ENCODE measurements around the gene DENND1B.

DENND1B gene

DNA sequence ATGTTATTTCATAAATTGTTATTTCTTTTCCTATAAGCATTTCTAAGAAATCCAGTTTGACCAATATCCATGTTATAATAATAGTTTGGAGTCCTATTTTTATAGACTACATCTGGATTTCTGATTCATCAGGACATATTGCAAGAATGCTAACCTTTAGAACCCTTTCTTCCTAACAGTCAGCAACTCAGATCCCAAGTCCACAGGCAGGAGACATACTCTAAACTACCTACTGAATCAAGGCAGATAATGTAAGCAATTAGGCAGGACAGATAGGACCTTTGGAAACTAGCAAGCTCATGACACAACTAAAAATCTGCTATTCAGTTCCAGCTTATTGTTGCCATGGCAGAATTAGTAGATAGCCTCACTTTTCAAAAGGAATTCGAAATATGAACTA lies 104.1 kb downstream of the DENND1B start:
- Histone ChIP-seq H3K4me1 (ENCODE audit: control insufficient read depth, insufficient read depth, low read length) (peaks cover 20% of the 10 kb centered on the region), H3K27me3 (ENCODE audit: control insufficient read depth, insufficient read depth, low read length) (no peaks in the 10 kb centered on the region), H3K4me3 (ENCODE audit: low read depth, low read length) (no peak overlapping the region), H3K36me3 (ENCODE audit: control insufficient read depth, insufficient read depth, low read length) (no peaks in the 10 kb centered on the region), H3K9me3 (ENCODE audit: control insufficient read depth, insufficient read depth, low read length) (no peaks in the 10 kb centered on the region), H3K27ac (ENCODE audit: low read depth, low read length) (no peak overlapping the region), H3K9ac (ENCODE audit: low read depth, low read length) (no peak overlapping the region)

DNA sequence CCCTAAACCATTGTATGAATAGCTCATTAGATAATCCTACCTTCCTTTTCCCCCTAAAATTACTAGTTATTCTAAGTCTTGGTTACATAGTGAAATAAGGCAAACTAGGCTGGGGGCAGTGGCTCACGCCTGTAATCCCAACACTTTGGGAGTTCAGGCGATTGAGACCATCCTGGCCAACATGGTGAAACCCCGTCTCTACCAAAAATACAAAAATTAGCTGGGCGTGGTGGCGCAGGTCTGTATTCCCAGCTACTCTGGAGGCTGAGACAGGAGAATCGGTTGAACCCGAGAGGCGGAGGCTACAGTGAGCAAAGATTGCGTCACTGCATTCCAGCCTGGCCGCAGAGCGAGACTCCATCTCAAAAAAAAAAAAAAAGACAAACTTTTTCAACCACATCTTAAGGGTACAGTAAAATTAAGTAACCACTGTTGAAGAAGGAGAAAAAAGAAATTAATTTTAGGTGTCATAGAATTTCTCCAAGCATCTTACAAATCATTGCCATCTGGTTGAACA lies 108.5 kb downstream of the DENND1B start:
- no peak overlapping the region for H3K27ac ChIP-seq (ENCODE audit: low read depth, low read length)
- no peaks in the 10 kb centered on the region for H3K36me3 ChIP-seq (ENCODE audit: control insufficient read depth, insufficient read depth, low read length)
- no peaks in the 10 kb centered on the region for H3K27me3 ChIP-seq (ENCODE audit: control insufficient read depth, insufficient read depth, low read length)
- H3K9me3 ChIP-seq (ENCODE audit: control insufficient read depth, insufficient read depth, low read length), result no peaks in the 10 kb centered on the region
- H3K4me3 ChIP-seq (ENCODE audit: low read depth, low read length), result no peak overlapping the region
- no peak overlapping the region for H3K9ac ChIP-seq (ENCODE audit: low read depth, low read length)
- H3K4me1 ChIP-seq (ENCODE audit: control insufficient read depth, insufficient read depth, low read length), result 0 out of 2 replicates have a peak, but pooled peaks cover 2% of the 10 kb centered on the region

DNA sequence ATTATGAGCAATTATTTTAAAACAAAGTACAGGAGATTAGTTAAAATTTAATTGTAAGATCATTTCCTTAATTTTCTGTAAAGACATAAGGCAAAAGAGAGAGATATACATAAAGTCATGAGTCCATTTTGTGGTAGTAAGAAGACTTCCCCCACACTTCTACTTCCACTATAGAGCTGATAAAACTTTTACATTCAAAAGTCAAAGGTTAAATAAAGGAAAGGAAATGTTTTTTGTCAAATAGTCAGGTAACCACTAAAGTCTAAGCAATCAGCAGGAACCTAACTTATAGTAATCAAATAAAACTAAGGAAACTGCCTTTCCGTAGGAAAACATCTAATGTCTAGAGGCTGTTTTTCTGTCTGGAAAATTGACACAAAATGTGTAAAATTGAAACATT lies 110.9 kb downstream of the DENND1B start:
- Histone ChIP-seq H3K9me3 (ENCODE audit: control insufficient read depth, insufficient read depth, low read length) (no peaks in the 10 kb centered on the region), H3K27ac (ENCODE audit: low read depth, low read length) (no peak overlapping the region), H3K9ac (ENCODE audit: low read depth, low read length) (no peak overlapping the region), H3K36me3 (ENCODE audit: control insufficient read depth, insufficient read depth, low read length) (no peaks in the 10 kb centered on the region), H3K4me3 (ENCODE audit: low read depth, low read length) (no peak overlapping the region), H3K4me1 (ENCODE audit: control insufficient read depth, insufficient read depth, low read length) (0 out of 2 replicates have a peak, but pooled peaks cover 2% of the 10 kb centered on the region), H3K27me3 (ENCODE audit: control insufficient read depth, insufficient read depth, low read length) (no peaks in the 10 kb centered on the region)

DNA sequence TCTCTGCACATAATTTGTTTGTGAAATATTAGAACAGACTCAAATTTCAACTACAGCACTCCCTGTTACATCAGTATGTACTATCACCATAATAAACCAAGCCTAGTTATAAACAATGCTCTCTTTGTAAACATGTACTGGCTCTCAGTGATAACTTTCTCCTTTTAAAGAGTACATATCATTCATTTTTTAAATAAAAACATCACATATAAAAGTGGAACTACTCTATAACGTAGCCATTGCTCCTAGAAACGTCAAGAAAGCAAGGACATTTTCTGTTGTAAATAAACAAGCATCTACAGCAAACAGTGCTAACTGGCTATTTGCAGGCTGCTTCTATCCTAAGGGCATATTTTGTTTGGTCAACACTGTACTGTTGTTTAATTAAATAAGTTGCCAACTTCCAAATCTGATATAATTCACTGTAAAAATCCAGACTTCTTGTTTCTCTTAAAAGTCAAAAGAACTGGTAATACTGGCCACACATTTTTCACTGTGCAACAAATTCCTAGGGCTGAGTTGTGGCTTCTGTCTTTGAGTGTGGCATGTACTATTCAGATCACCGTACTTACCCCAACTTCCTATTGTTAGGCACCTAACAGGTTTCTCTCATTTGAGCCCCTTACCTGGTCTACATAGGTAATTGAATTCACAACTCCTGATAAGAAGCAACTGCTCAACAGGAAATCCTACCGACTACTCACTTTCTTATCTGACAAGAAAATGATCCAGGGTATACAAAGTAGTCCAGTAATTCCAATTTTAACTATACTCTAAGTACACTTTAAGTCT lies 111.9 kb downstream of the DENND1B start:
- no peaks in the 10 kb centered on the region for H3K36me3 ChIP-seq (ENCODE audit: control insufficient read depth, insufficient read depth, low read length)
- H3K9ac ChIP-seq (ENCODE audit: low read depth, low read length), result no peak overlapping the region
- H3K27ac ChIP-seq (ENCODE audit: low read depth, low read length), result no peak overlapping the region
- H3K4me1 ChIP-seq (ENCODE audit: control insufficient read depth, insufficient read depth, low read length), result 0 out of 2 replicates have a peak, but pooled peaks cover 2% of the 10 kb centered on the region
- H3K27me3 ChIP-seq (ENCODE audit: control insufficient read depth, insufficient read depth, low read length), result no peaks in the 10 kb centered on the region
- no peak overlapping the region for H3K4me3 ChIP-seq (ENCODE audit: low read depth, low read length)
- H3K9me3 ChIP-seq (ENCODE audit: control insufficient read depth, insufficient read depth, low read length), result no peaks in the 10 kb centered on the region

DNA sequence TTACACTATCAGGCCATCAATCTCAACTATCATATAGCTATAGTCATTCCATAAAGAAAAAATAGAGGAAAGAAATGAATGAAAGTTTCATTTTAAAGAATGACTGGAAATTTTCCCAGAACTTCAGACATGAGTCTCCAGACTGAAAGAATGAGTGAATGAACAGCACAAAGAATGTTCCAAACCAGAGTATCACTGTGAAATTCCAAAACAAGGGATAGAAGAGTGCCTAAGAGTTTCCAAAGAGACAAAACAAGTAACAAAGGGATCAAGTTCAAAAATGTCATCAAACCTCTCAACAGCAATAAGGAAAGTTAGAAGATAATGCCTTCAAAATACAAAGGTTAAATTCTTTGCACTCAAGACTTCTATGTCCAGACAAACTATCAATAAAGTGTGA lies 114.9 kb downstream of the DENND1B start:
- no peak overlapping the region for H3K27ac ChIP-seq (ENCODE audit: low read depth, low read length)
- no peaks in the 10 kb centered on the region for H3K27me3 ChIP-seq (ENCODE audit: control insufficient read depth, insufficient read depth, low read length)
- no peak overlapping the region for H3K4me3 ChIP-seq (ENCODE audit: low read depth, low read length)
- 0 out of 2 replicates have a peak, but pooled peaks cover 2% of the 10 kb centered on the region for H3K4me1 ChIP-seq (ENCODE audit: control insufficient read depth, insufficient read depth, low read length)
- no peak overlapping the region for H3K9ac ChIP-seq (ENCODE audit: low read depth, low read length)
- H3K36me3 ChIP-seq (ENCODE audit: control insufficient read depth, insufficient read depth, low read length), result no peaks in the 10 kb centered on the region
- no peaks in the 10 kb centered on the region for H3K9me3 ChIP-seq (ENCODE audit: control insufficient read depth, insufficient read depth, low read length)

DNA sequence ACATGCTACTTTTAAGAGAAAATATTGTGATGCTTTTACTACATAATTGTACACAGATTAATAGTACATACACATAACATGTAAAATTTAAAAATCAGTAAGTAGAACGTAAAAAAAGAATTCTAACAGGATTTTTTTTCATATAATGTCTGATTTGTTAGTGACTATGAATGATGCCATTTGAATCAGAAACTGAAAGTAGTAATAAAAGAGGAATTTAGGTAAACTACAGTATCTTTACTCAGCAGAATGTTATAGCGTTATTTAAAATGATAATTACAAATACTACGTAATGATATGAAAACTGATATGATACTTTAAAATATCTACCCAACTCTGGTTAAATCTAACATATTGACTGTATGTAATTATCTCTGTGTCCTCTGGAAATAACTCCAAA lies 116.1 kb downstream of the DENND1B start:
- no peaks in the 10 kb centered on the region for H3K9me3 ChIP-seq (ENCODE audit: control insufficient read depth, insufficient read depth, low read length)
- H3K9ac ChIP-seq (ENCODE audit: low read depth, low read length), result no peak overlapping the region
- 0 out of 2 replicates have a peak, but pooled peaks cover 2% of the 10 kb centered on the region for H3K4me1 ChIP-seq (ENCODE audit: control insufficient read depth, insufficient read depth, low read length)
- no peaks in the 10 kb centered on the region for H3K36me3 ChIP-seq (ENCODE audit: control insufficient read depth, insufficient read depth, low read length)
- H3K27me3 ChIP-seq (ENCODE audit: control insufficient read depth, insufficient read depth, low read length), result no peaks in the 10 kb centered on the region
- no peak overlapping the region for H3K27ac ChIP-seq (ENCODE audit: low read depth, low read length)
- no peak overlapping the region for H3K4me3 ChIP-seq (ENCODE audit: low read depth, low read length)

DNA sequence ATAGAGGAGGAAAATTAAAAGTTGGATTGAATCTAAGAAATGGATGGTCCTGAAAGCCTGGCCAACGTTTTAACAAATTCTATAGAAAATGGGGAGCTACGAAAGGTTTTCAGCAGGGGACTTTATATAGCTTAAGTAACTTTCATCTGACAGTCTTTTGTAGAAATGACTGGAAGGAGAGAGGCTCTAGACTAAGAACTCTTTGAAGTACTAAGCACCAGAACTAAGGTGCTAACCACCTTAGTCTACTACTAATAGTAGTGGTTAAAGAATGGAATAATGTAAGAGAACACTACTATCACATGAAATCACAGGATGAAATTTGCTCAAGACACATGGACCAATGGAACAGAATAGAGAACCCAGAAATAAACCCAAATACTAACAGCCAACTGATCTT lies 126.1 kb downstream of the DENND1B start:
- no peak overlapping the region for H3K27ac ChIP-seq (ENCODE audit: low read depth, low read length)
- H3K4me3 ChIP-seq (ENCODE audit: low read depth, low read length), result no peak overlapping the region
- no peaks in the 10 kb centered on the region for H3K36me3 ChIP-seq (ENCODE audit: control insufficient read depth, insufficient read depth, low read length)
- no peak overlapping the region for H3K9ac ChIP-seq (ENCODE audit: low read depth, low read length)
- no peaks in the 10 kb centered on the region for H3K9me3 ChIP-seq (ENCODE audit: control insufficient read depth, insufficient read depth, low read length)
- H3K4me1 ChIP-seq (ENCODE audit: control insufficient read depth, insufficient read depth, low read length), result no peaks in the 10 kb centered on the region
- no peaks in the 10 kb centered on the region for H3K27me3 ChIP-seq (ENCODE audit: control insufficient read depth, insufficient read depth, low read length)

DNA sequence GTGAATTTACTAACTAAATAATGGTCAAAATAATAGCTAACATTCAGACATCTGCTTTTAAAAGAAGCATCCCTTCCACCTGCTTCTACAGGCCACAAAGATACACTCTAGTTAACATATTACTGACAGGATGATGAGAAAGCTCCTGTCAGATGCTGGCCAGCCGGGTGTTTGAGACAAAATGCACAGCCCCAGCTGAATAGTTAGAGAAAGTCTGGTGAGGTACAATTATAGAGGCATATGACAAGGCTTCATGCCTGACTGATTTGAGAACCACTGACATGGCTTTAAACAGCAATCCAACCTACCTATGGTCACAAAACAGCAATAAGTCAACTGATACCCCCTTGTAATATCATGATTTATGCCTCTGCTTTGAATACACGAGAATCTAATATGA lies 137.0 kb downstream of the DENND1B start:
- H3K9ac ChIP-seq (ENCODE audit: low read depth, low read length), result no peak overlapping the region

DNA sequence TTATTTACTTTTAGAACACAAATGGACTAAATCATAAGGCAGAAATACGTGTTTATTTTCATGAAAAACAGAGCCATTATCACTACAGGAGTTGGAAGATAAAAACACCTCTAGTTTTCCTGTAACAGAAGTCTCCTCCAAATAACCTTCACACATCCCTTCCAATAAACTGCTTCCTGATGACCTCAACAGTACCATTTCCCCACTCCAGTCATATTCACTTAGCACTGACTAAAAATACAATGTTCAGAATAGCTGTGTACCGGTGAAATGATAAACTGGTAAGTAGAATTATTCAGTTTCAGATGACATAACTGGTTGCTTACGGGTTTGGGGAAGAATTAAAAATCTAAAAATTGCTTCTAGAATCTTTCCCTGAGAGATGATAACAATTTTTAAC lies 137.9 kb downstream of the DENND1B start:
- H3K36me3 ChIP-seq (ENCODE audit: control insufficient read depth, insufficient read depth, low read length), result no peaks in the 10 kb centered on the region
- H3K9ac ChIP-seq (ENCODE audit: low read depth, low read length), result no peak overlapping the region
- no peak overlapping the region for H3K27ac ChIP-seq (ENCODE audit: low read depth, low read length)
- H3K9me3 ChIP-seq (ENCODE audit: control insufficient read depth, insufficient read depth, low read length), result no peaks in the 10 kb centered on the region
- peaks cover 6% of the 10 kb centered on the region for H3K4me1 ChIP-seq (ENCODE audit: control insufficient read depth, insufficient read depth, low read length)
- H3K27me3 ChIP-seq (ENCODE audit: control insufficient read depth, insufficient read depth, low read length), result no peaks in the 10 kb centered on the region
- H3K4me3 ChIP-seq (ENCODE audit: low read depth, low read length), result no peak overlapping the region

More for the DNA sequence above, 137.0 kb downstream of the DENND1B start:
- H3K9me3 ChIP-seq (ENCODE audit: control insufficient read depth, insufficient read depth, low read length), result no peaks in the 10 kb centered on the region
- H3K27ac ChIP-seq (ENCODE audit: low read depth, low read length), result no peak overlapping the region
- H3K27me3 ChIP-seq (ENCODE audit: control insufficient read depth, insufficient read depth, low read length), result no peaks in the 10 kb centered on the region
- peaks cover 6% of the 10 kb centered on the region for H3K4me1 ChIP-seq (ENCODE audit: control insufficient read depth, insufficient read depth, low read length)
- H3K36me3 ChIP-seq (ENCODE audit: control insufficient read depth, insufficient read depth, low read length), result no peaks in the 10 kb centered on the region
- no peak overlapping the region for H3K4me3 ChIP-seq (ENCODE audit: low read depth, low read length)

DNA sequence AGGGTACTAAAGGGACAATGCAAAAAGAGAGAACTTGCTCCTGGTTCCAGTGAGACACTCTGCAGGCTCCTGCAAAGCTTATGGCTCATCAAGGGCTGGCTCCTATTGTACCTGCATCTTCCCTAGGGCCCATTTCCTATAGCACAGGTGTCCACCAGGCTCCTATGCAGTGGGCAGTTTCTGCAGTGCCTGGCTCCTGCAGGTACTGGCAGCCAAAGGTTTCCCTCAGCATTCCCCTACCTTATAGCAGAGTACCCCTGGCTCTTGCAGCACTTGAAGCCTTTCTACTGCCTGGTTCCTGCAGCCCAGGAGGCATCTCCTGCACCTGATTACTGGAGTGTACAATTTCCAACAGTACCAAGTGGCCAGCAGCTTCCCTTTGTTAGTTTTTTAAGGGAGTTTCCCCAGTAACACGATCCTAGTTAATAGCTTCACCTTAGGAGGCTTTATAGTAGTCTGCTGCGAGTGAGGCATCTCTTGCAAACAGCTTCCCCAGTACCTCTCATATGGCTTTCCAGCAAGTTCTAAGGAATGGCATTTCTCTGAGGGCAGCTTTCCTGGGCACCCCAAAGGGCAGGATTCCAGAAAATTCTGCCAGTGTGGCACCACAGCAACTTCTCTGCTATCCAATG lies 141.7 kb downstream of the DENND1B start:
- H3K4me1 ChIP-seq (ENCODE audit: control insufficient read depth, insufficient read depth, low read length), result peaks cover 6% of the 10 kb centered on the region
- H3K27ac ChIP-seq (ENCODE audit: low read depth, low read length), result no peak overlapping the region
- H3K9me3 ChIP-seq (ENCODE audit: control insufficient read depth, insufficient read depth, low read length), result no peaks in the 10 kb centered on the region
- no peaks in the 10 kb centered on the region for H3K36me3 ChIP-seq (ENCODE audit: control insufficient read depth, insufficient read depth, low read length)
- no peak overlapping the region for H3K9ac ChIP-seq (ENCODE audit: low read depth, low read length)
- no peaks in the 10 kb centered on the region for H3K27me3 ChIP-seq (ENCODE audit: control insufficient read depth, insufficient read depth, low read length)
- no peak overlapping the region for H3K4me3 ChIP-seq (ENCODE audit: low read depth, low read length)

DNA sequence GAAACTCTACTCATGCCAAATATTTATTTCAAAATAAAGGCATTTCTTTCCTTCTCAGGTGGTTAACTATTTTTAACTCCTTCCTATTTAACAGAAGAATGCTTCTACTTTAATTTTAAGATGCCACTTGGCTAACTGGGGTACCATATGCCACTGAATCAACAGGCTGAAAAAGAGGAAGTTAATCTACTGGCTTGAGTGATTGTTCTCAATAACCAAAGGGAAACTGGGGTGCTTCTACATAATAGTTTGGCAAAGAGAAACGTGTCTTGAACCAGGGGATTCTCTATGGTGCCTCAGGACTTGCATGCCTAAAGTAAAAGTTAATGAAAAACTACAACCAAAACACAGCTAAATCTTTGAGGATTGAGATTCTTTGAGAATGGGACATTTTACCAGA lies 142.6 kb downstream of the DENND1B start:
- Histone ChIP-seq H3K27ac (ENCODE audit: low read depth, low read length) (no peak overlapping the region), H3K27me3 (ENCODE audit: control insufficient read depth, insufficient read depth, low read length) (no peaks in the 10 kb centered on the region)

More for the DNA sequence above, 142.6 kb downstream of the DENND1B start:
- Histone ChIP-seq H3K4me3 (ENCODE audit: low read depth, low read length) (no peak overlapping the region), H3K9me3 (ENCODE audit: control insufficient read depth, insufficient read depth, low read length) (no peaks in the 10 kb centered on the region), H3K36me3 (ENCODE audit: control insufficient read depth, insufficient read depth, low read length) (no peaks in the 10 kb centered on the region), H3K9ac (ENCODE audit: low read depth, low read length) (no peak overlapping the region), H3K4me1 (ENCODE audit: control insufficient read depth, insufficient read depth, low read length) (peaks cover 6% of the 10 kb centered on the region)
